ENCODE results near the gene ATP1B3. TPM values are rescaled to one million over a fixed set of nuclear protein-coding genes. Genes with fewer than 3 reads are reported as not detected.

The ATP1B3 gene
- polyA plus RNA-seq, 1 donor from 2014 or later, result 131 TPM

DNA sequence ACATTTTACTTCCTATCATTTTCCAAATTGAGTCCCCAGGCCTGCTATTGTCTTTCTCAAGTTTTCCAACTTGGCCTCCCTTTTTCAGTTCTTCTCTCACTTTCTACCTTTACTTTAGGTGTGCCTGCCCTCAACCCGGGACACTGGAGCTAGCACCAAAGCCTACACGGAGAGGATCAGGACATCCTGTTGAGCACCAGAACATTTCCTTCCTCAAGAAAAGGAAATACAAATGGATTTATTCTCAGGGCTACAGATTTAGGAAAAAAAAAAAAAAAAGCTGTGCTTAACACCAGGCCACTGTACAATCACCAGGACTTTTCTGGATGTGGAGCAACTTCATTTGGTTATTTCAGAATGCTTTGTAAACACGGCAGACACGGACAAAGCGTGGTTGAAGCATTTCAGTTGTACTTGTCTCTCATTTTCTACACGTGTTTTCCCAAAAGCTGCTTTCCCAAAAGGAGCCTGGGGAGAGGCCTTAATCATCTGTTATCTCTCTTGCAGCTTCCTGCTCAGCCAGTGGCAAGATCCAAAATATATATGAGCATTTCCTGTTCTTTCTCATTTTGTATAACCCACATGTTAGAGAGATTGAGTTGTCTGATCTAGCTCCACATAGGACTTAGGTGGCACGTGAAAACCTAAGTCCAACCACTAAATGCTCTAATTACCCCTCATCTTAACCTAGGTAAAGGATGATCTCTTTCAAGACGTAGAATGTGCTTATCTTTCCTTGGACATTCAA is 15.5 kb upstream of the ATP1B3 start:
- Histone ChIP-seq H3K36me3 (ENCODE audit: insufficient read depth, low read length) (no peaks in the 10 kb centered on the region), H3K4me3 (ENCODE audit: low read length) (no peak overlapping the region), H3K9me3 (ENCODE audit: low read length) (no peaks in the 10 kb centered on the region), H3K27me3 (ENCODE audit: insufficient read depth, low read depth, low read length) (no peaks in the 10 kb centered on the region), H3K27ac (ENCODE audit: low read length) (no peak overlapping the region), H3K9me2 (ENCODE audit: insufficient read depth, low read length) (no peaks in the 10 kb centered on the region), H3F3A (ENCODE audit: insufficient read depth, low read length, poor library complexity, severe bottlenecking) (no peaks in the 10 kb centered on the region), H2AFZ (ENCODE audit: low read depth, low read length) (no peak overlapping the region), H3K4me2 (ENCODE audit: low read length) (no peak overlapping the region), H4K20me1 (ENCODE audit: insufficient read depth) (no peaks in the 10 kb centered on the region), H3K79me2 (replicated peaks; ENCODE audit: insufficient read depth, low read length) (no peaks in the 10 kb centered on the region), H3K9ac (ENCODE audit: low read length) (no peak overlapping the region)
- TF ChIP-seq, protein P1, sequence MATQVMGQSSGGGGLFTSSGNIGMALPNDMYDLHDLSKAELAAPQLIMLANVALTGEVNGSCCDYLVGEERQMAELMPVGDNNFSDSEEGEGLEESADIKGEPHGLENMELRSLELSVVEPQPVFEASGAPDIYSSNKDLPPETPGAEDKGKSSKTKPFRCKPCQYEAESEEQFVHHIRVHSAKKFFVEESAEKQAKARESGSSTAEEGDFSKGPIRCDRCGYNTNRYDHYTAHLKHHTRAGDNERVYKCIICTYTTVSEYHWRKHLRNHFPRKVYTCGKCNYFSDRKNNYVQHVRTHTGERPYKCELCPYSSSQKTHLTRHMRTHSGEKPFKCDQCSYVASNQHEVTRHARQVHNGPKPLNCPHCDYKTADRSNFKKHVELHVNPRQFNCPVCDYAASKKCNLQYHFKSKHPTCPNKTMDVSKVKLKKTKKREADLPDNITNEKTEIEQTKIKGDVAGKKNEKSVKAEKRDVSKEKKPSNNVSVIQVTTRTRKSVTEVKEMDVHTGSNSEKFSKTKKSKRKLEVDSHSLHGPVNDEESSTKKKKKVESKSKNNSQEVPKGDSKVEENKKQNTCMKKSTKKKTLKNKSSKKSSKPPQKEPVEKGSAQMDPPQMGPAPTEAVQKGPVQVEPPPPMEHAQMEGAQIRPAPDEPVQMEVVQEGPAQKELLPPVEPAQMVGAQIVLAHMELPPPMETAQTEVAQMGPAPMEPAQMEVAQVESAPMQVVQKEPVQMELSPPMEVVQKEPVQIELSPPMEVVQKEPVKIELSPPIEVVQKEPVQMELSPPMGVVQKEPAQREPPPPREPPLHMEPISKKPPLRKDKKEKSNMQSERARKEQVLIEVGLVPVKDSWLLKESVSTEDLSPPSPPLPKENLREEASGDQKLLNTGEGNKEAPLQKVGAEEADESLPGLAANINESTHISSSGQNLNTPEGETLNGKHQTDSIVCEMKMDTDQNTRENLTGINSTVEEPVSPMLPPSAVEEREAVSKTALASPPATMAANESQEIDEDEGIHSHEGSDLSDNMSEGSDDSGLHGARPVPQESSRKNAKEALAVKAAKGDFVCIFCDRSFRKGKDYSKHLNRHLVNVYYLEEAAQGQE (IDR thresholded peaks at IDR 0.05; ENCODE audit: borderline replicate concordance), result no peak
- TF ChIP-seq SMC3 (conservative IDR thresholded peaks at IDR 0.05; ENCODE audit: poor library complexity), result no peak

DNA sequence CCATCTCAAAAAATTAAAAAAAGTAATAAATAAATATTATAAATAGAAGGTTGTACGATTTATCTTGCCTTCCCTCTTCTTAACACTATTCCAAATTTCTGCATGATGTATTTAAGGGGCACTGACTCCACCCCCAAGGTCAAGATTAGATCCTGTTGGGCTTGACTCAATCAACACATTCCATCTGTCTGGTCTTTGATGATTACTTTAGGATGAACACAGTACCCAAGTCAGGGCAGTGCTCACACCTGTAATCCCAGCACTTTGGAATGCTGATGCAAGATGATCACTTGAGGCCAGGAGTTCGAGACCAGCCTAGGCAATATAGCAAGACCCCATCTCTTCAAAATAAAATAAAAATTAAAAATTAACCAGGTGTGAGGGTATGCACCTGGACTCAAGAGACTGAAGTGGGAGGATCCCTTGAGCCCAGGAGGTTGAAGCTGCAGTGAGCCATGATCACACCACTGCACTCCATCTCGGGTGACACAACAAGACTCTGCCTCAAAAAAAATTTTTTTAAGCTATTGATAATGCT is 14.1 kb upstream of the ATP1B3 start:
- Histone ChIP-seq H3K27ac (ENCODE audit: low read length) (no peak overlapping the region), H3K79me2 (replicated peaks; ENCODE audit: insufficient read depth, low read length) (no peaks in the 10 kb centered on the region), H4K20me1 (ENCODE audit: insufficient read depth) (no peaks in the 10 kb centered on the region), H3K9ac (ENCODE audit: low read length) (no peak overlapping the region), H3K36me3 (ENCODE audit: insufficient read depth, low read length) (no peaks in the 10 kb centered on the region), H2AFZ (ENCODE audit: low read depth, low read length) (no peak overlapping the region), H3K4me3 (ENCODE audit: low read length) (no peak overlapping the region), H3F3A (ENCODE audit: insufficient read depth, low read length, poor library complexity, severe bottlenecking) (no peaks in the 10 kb centered on the region), H3K9me3 (ENCODE audit: low read length) (no peaks in the 10 kb centered on the region), H3K27me3 (ENCODE audit: insufficient read depth, low read depth, low read length) (no peaks in the 10 kb centered on the region), H3K9me2 (ENCODE audit: insufficient read depth, low read length) (no peaks in the 10 kb centered on the region), H3K4me2 (ENCODE audit: low read length) (no peak overlapping the region)
- TF ChIP-seq, protein P1 (IDR thresholded peaks at IDR 0.05; ENCODE audit: borderline replicate concordance), result no peak
- TF ChIP-seq EP300 (conservative IDR thresholded peaks at IDR 0.05; ENCODE audit: poor library complexity, severe bottlenecking) (no peak), EZH2 (IDR thresholded peaks at IDR 0.05; ENCODE audit: borderline replicate concordance, insufficient read depth, low read length, poor library complexity, severe bottlenecking) (no peak), SMC3 (conservative IDR thresholded peaks at IDR 0.05; ENCODE audit: poor library complexity) (no peak), RAD21 (conservative IDR thresholded peaks at IDR 0.05) (no peak)

Data from neural cell (in vitro differentiated cells).